Mononuclear cell (primary cell): ENCODE data around the gene ZBTB14. TPM values are rescaled to one million over a fixed set of nuclear protein-coding genes. Genes with fewer than 3 reads are reported as not detected.

Source experiments
- H3K27me3 ChIP-seq: 2 replicates; pipeline ENCODE4 v1.6.0; 2011; ENCODE audit warnings: low read length, control low read depth; ENCODE audit not compliant: insufficient read depth
- H3K4me1 ChIP-seq: 2 replicates; pipeline ENCODE4 v1.5.1; 2011; ENCODE audit warnings: mild to moderate bottlenecking, low read length, control low read depth; ENCODE audit not compliant: insufficient read depth
- H3K4me3 ChIP-seq: 2 replicates; pipeline ENCODE4 v1.5.1; 2011; ENCODE audit warnings: mild to moderate bottlenecking, low read length, moderate library complexity
- H3K9me3 ChIP-seq: 2 replicates; pipeline ENCODE4 v1.5.1; 2011; ENCODE audit warnings: low read depth, mild to moderate bottlenecking, control low read depth, low read length
- total RNA-seq: library from RNA; depleted of rRNA; stranded (reverse); fragments of >200 nt; gene quantifications from one replicate; pipeline ENCODE4 v1.2.3, GENCODE V29; 2012

ZBTB14 gene
- total RNA-seq, 1 donor = 28.7 TPM

- peaks cover 25% of the 10 kb centered on the region for H3K4me1 ChIP-seq
- H3K4me3 ChIP-seq = no peak overlapping the region
- peaks cover 17% of the 10 kb centered on the region for H3K27me3 ChIP-seq
- no peaks in the 10 kb centered on the region for H3K9me3 ChIP-seq
Observed at GRCh38 chr18:5297597-5297996, 2.1 kb upstream of the ZBTB14 start.

- no peaks in the 10 kb centered on the region for H3K9me3 ChIP-seq
- peak overlapping the region; percentile 77 for H3K4me3 ChIP-seq
Observed at GRCh38 chr18:5296706-5297320, 1.3 kb upstream of the ZBTB14 start.

GRCh38 chr18:5295981-5296705 is 617 bp upstream of the ZBTB14 start:
- peaks cover 25% of the 10 kb centered on the region for H3K4me1 ChIP-seq
- H3K4me3 ChIP-seq = peak overlapping the region; percentile 77
- no peaks in the 10 kb centered on the region for H3K9me3 ChIP-seq
- H3K27me3 ChIP-seq = peaks cover 8% of the 10 kb centered on the region

More at GRCh38 chr18:5296706-5297320, 1.3 kb upstream of the ZBTB14 start:
- peaks cover 15% of the 10 kb centered on the region for H3K27me3 ChIP-seq
- peaks cover 25% of the 10 kb centered on the region for H3K4me1 ChIP-seq

- peak overlapping the region; percentile 84 for H3K4me3 ChIP-seq
- H3K27me3 ChIP-seq = no peaks in the 10 kb centered on the region
- H3K9me3 ChIP-seq = no peaks in the 10 kb centered on the region
- peaks cover 25% of the 10 kb centered on the region for H3K4me1 ChIP-seq
Observed at GRCh38 chr18:5294457-5295230, 882 bp downstream of the ZBTB14 start.

- H3K27me3 ChIP-seq = no peaks in the 10 kb centered on the region
Observed at GRCh38 chr18:5294113-5294456, 1.4 kb downstream of the ZBTB14 start.

GRCh38 chr18:5288517-5288935 is 7.0 kb downstream of the ZBTB14 start:
- Histone ChIP-seq H3K9me3 (no peaks in the 10 kb centered on the region), H3K4me3 (no peak overlapping the region), H3K4me1 (peaks cover 5% of the 10 kb centered on the region), H3K27me3 (no peaks in the 10 kb centered on the region)

More at GRCh38 chr18:5294113-5294456, 1.4 kb downstream of the ZBTB14 start:
- H3K4me1 ChIP-seq = peaks cover 25% of the 10 kb centered on the region
- H3K4me3 ChIP-seq = peak overlapping the region; percentile 84
- H3K9me3 ChIP-seq = no peaks in the 10 kb centered on the region

GRCh38 chr18:5287854-5288253 is 7.7 kb downstream of the ZBTB14 start:
- H3K9me3 ChIP-seq = no peaks in the 10 kb centered on the region
- no peak overlapping the region for H3K4me3 ChIP-seq
- H3K4me1 ChIP-seq = no peaks in the 10 kb centered on the region
- H3K27me3 ChIP-seq = no peaks in the 10 kb centered on the region

- no peaks in the 10 kb centered on the region for H3K27me3 ChIP-seq
- H3K4me3 ChIP-seq = no peak overlapping the region
- H3K9me3 ChIP-seq = no peaks in the 10 kb centered on the region
- no peaks in the 10 kb centered on the region for H3K4me1 ChIP-seq
Observed at GRCh38 chr18:5286525-5286924, 9.0 kb downstream of the ZBTB14 start.

- no peaks in the 10 kb centered on the region for H3K27me3 ChIP-seq
- no peak overlapping the region for H3K4me3 ChIP-seq
- no peaks in the 10 kb centered on the region for H3K4me1 ChIP-seq
- no peaks in the 10 kb centered on the region for H3K9me3 ChIP-seq
Observed at GRCh38 chr18:5285326-5285725, 10.2 kb downstream of the ZBTB14 start.

- H3K27me3 ChIP-seq = no peaks in the 10 kb centered on the region
- H3K4me3 ChIP-seq = no peak overlapping the region
- H3K4me1 ChIP-seq = no peaks in the 10 kb centered on the region
- H3K9me3 ChIP-seq = no peaks in the 10 kb centered on the region
Observed at GRCh38 chr18:5284808-5285207, 10.7 kb downstream of the ZBTB14 start.

- Histone ChIP-seq H3K4me3 (no peak overlapping the region), H3K27me3 (no peaks in the 10 kb centered on the region), H3K4me1 (no peaks in the 10 kb centered on the region), H3K9me3 (no peaks in the 10 kb centered on the region)
Observed at GRCh38 chr18:5282770-5283169, 12.8 kb downstream of the ZBTB14 start.

GRCh38 chr18:5276947-5277346 is 18.6 kb downstream of the ZBTB14 start:
- Histone ChIP-seq H3K27me3 (no peaks in the 10 kb centered on the region), H3K9me3 (no peaks in the 10 kb centered on the region), H3K4me3 (no peak overlapping the region), H3K4me1 (no peaks in the 10 kb centered on the region)

GRCh38 chr18:5275872-5276271 is 19.7 kb downstream of the ZBTB14 start:
- H3K27me3 ChIP-seq = no peaks in the 10 kb centered on the region
- H3K4me1 ChIP-seq = no peaks in the 10 kb centered on the region
- H3K4me3 ChIP-seq = no peak overlapping the region

GRCh38 chr18:5268874-5269273 is 26.7 kb downstream of the ZBTB14 start:
- Histone ChIP-seq H3K4me3 (no peak overlapping the region), H3K27me3 (peaks cover 3% of the 10 kb centered on the region), H3K9me3 (peaks cover 8% of the 10 kb centered on the region), H3K4me1 (no peaks in the 10 kb centered on the region)

More at GRCh38 chr18:5275872-5276271, 19.7 kb downstream of the ZBTB14 start:
- no peaks in the 10 kb centered on the region for H3K9me3 ChIP-seq

- Histone ChIP-seq H3K9me3 (peaks cover 8% of the 10 kb centered on the region), H3K27me3 (peaks cover 3% of the 10 kb centered on the region), H3K4me1 (no peaks in the 10 kb centered on the region), H3K4me3 (no peak overlapping the region)
Observed at GRCh38 chr18:5266721-5267120, 28.8 kb downstream of the ZBTB14 start.
